Fibroblast of skin of right quadriceps (primary cell): ENCODE data around the gene SLC29A4.
"Not testable (repeated sequence)": the region's sequence is repeated elsewhere in the genome, so short reads cannot be mapped to it uniquely, and the experiment has no call there.

ENCODE experiments used
- DNase-seq: peaks from one replicate; pipeline ENCODE4 v3.0.0-alpha.2; 2013

SLC29A4 gene

GRCh38 chr7:5282543-5283316, at the start of gene SLC29A4:
Gene SLC29A4, plus strand, starts transcription at chr7:5282943. Its CDS starts 4,874 bp downstream, at chr7:5287817.
- DNase-seq: peak; percentile 33

DNA sequence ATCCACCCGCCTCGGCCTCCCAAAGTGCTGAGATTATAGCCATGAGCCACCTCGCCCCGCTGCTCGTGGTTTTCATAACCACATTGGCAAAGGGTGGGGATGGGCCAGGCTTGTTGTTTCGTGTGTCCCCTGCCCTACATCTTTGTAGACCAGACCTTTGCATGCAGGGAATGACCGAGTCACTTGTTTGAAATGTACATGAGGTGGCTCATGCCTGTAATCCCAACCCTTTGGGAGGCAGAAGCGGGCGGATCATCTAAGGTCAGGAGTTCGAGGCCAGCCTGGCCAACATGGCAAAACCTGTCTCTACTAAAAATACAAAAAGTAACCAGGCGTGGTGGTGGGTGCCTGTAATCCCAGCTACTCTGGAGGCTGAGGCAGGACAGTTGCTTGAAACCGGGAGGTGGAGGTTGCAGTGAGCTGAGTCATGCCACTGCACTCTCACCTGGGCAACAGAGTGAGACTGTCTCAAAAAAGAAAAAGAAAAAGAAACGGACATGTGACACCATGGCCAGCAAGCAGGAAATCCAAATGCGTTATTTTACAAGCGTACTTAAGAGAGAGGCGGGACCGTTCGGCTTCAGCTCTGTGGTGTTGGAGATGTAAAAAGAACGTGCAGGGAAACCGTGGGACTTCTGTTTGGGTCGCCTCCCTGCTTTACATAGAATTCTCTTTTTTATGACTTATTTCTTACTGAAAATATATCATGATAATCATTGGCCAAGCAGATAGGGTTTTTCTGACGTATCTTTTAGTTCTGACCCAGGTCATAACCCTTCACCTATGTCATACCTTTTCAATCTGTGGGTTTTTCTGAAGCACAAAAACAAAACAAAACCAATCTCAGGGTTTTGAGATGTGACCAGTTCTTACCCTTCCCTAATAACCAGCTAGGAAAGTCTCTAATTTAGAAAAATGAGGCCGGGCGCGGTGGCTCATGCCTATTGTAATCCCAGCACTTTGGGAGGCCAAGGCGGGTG, 47.6 kb upstream of the SLC29A4 start:
- DNase-seq: peak; percentile 31

- DNase-seq: no peak
These were observed 45.5 kb upstream of the SLC29A4 start for GRCh38 chr7:5237286-5237685.

- no peak for DNase-seq
These were observed 44.2 kb upstream of the SLC29A4 start for GRCh38 chr7:5238500-5238899.

DNA sequence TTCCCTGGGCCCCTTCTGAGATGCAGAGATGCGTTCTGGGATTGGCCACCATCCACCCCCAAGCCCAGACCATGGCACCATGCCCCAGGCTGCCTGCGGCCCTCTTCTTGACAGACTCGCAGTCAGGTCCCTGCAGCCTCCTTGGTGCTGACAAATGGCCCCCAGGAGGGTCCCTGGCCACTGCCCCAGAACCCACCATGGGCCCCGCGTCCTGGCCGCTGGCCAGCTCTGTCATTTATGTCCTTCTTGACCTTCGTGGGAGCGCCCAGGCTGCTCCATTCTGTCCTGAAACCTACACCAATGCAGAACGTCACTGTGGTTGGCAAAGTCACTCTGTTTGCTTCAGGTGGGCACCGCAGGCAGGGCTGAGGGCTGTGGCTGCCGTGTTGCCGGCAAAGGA, 39.5 kb upstream of the SLC29A4 start:
- DNase-seq: no peak

DNA sequence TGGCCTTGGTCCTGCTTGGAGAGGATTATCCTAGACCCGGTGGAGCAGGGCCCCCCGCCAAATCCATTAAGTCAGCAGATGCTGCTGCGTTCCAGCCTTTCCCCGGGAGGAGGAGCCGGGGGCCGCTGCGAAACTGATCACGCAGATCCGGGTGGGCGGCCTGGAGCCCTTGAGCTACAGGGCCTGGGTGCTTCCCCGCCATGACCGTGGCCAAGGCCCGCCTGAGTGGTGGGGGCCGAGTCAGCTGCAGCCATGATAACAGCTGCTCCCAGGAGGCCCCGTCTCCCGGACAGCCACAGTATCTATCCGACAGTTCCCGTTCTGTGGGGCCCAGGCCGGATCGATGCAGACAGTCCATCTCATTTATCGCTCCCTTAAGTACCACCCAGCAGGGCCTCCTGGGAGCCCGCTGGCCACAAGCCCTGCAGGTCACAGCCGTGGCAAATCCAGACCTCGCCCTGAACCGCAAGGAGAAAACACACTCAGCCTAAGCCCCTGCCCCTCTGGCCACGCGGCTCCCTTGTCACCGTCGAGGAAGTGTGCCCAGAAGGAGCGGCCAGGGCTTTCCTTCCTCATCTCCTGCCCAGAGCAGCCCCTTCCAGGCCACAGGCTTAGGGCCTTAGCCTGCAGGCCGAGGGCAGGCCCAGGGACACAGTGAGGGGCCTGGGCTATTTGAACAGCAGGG, 34.4 kb upstream of the SLC29A4 start:
- DNase-seq: peak; percentile 36

GRCh38 chr7:5250787-5251186, 32.0 kb upstream of the SLC29A4 start:
- not testable (repeated sequence) for DNase-seq

GRCh38 chr7:5253529-5253928, 29.2 kb upstream of the SLC29A4 start:
- not testable (repeated sequence) for DNase-seq

DNA sequence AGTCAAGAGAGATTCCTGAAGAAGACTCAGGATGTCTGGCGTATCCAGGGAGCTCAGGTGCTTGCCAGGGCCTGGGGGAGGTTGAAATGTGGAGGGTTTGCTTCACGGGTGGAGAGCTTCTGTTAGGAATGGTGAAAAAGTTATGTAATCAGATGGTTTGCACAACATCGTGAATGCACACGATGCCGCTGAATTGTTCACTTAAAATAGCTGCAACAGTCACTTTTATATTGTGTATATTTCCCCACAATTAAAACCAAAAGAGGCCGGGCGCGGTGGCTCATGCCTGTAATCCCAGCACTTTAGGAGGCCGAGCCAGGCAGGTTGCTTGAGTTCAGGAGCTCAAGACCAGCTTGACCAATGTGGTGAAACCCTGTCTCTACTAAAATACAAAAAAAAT, 28.4 kb upstream of the SLC29A4 start:
- not testable (repeated sequence) for DNase-seq

GRCh38 chr7:5255832-5256231, 26.9 kb upstream of the SLC29A4 start:
- no peak for DNase-seq

DNA sequence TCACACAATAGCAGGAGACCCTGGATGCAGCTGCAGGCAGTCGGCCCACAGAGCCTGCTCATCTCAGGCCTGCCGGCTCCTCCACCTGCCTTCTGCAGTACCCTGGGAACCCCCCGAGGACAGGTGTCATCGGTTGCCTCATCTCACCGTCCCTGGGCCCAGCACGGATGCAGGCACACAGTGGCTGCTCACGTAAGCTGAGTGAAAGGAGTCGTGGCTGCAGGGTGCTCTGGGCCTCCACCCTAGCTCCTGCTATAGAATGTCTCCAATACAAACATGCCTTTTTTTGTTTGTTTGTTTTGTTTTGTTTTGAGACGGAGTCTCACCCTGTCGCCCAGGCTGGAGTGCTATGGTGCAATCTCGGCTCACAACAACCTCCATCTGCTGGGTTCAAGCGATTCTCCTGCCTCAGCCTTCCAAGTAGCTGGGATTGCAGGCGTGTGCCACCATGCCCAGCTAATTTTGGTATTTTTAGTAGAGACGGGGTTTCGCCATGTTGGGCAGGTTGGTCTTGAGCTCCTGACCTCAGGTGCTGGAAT, 22.1 kb upstream of the SLC29A4 start:
- not testable (repeated sequence) for DNase-seq

GRCh38 chr7:5263066-5263465, 19.7 kb upstream of the SLC29A4 start:
- DNase-seq: not testable (repeated sequence)

- DNase-seq: no peak
These were observed 17.2 kb upstream of the SLC29A4 start for GRCh38 chr7:5265320-5266190.

DNA sequence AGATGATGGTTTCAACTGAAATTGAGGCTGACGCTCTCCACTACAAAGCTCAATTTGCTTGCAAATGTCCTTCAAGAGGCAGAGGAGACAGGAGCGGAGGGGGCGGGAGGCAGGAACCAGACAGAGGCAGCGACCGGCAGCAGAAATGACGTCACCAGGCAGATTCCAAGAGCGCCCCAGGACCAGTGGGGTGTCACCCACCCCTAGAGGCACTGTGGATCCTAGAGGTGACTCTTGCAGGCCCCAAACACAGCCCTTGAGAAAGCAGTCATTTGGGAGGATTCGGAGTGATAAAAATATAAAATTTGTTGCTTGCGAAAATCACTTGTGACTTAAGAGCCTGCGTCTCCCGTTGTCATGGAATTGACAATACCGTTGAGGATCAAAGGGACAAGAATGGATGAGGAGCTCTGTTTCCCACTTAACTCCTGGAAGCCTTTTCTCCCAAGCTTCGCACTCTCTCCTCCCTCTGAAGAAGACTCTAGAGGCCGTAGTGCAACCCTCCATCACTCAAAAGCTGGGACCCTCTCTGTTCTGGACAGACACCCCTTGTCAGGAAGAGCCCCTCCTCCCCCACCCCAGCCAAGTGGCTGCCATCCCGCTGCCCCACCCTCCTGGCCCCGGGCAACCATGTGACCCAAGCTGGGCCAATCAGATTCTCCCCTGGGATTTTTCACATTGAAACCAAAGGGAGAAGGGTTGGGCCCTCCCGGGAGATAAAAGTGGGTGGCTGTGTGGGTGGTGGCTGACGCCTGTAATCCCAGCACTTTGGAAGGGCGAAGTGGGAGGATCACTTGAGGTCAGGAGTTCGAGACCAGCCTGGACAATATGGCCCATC, 16.3 kb upstream of the SLC29A4 start:
- no peak for DNase-seq

DNA sequence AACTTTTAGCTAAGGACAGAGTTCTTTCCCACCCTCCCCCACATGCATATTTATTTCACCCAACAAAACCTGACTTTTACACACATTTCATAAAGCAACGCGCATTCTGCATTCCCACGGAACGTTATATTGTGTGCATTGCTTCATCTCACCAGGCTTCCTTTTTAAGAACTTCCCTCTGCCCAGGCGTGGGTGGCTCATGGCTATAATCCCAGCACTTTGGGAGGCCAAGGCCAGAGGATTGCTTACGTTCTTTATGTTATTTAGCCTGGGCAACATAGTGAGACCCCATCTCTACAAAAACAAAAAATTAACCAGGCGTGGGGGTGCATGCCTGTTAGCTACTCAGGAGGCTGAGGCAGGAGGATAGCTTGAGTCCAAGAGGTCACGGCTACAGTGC, 14.9 kb upstream of the SLC29A4 start:
- DNase-seq: not testable (repeated sequence)

GRCh38 chr7:5269992-5270657, 12.6 kb upstream of the SLC29A4 start:
- not testable (repeated sequence) for DNase-seq

DNA sequence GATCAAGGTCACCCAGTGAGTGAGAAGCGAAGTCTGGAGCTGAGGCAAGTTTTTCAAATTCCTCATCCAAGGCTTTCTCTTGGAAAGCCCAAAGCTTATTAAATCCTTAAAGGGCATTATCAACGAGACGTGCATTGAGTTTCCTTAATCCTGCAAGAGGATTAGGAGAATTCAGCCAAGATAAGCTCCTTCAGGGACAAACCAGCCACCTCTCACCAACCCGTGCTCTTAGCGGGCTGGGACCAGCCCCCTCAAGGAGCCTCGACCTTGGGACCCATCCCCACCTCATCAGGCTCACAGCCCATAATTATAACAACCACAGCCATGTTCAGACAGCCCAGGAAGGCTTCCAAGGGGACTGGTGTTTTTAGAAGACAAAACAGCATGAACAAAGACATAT, 12.0 kb upstream of the SLC29A4 start:
- no peak for DNase-seq

- not testable (repeated sequence) for DNase-seq
These were observed 8.8 kb upstream of the SLC29A4 start for GRCh38 chr7:5273831-5274405.

DNA sequence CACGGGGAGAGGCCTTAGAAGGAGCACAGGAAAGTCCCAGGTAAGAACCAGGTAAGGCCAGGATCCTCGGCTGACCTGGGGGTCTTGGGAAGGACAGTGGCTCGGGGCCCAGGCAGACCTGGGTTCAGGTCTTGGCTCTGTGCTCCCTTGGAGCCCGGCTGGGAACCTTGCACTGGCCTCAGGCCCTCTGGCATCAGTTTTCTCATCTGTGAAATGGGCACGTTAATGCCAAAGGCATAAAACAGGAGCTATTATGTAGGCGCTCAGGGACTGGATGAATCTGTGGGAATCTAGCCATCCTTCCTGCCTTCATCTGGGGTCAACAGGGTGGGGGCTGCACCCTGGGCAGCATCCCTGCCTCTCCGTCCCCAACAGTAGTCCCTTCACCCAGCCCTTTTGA, 8.3 kb upstream of the SLC29A4 start:
- DNase-seq: no peak

GRCh38 chr7:5274985-5275431, 7.7 kb upstream of the SLC29A4 start:
- DNase-seq: not testable (repeated sequence)
